Motor neuron (in vitro differentiated cells): ENCODE data around the gene EDDM3A. TPM values are rescaled to one million over a fixed set of nuclear protein-coding genes. Genes with fewer than 3 reads are reported as not detected.

ENCODE experiments used
- ATAC-seq, 8 experiments: fragments of 200-7000 bp; cut with Tn5 transposase; replicated peaks in 6 of 8; 2 replicates each; pipeline ENCODE4 v1.8.0; 2021; ENCODE audit warnings: mild to moderate bottlenecking in 8 of 8, moderate library complexity in 8 of 8
- H3K27ac ChIP-seq, 2 donors: fragments of 250-450 bp; sonication (Bioruptor Pico); 2 replicates each; pipeline ENCODE4 v1.9.0; 2021; ENCODE audit warnings: antibody characterized with exemption in 2 of 2, mild to moderate bottlenecking in 2 of 2, moderate library complexity in 1 of 2
- H3K4me1 ChIP-seq, 2 donors: fragments of 250-450 bp; sonication (Bioruptor Pico); replicated peaks in 1 of 2; 2 replicates each; pipeline ENCODE4 v1.6.1; 2021; ENCODE audit warnings: antibody characterized with exemption in 2 of 2, mild to moderate bottlenecking in 2 of 2, moderate library complexity in 1 of 2
- H3K4me3 ChIP-seq, 5 donors: fragments of 250-450 bp; sonication (Bioruptor Pico); 2 replicates each; pipeline ENCODE4 v1.9.0; 2021; ENCODE audit warnings: antibody characterized with exemption in 5 of 5, mild to moderate bottlenecking in 5 of 5, moderate library complexity in 4 of 5
- WGBS, 10 experiments: fragments of 450-650 bp; shearing (Covaris generic); methylation state at CpG; one replicate each; pipeline ENCODE4 v1.0.0; 2022; 5-methylcytosine and 5-hydroxymethylcytosine counted together
- in situ Hi-C, 9 experiments: fragments of 400-800 bp; cut with MboI; loops; one replicate each; pipeline ENCODE4 v1.15.0; 2021; ENCODE audit warnings: low sequenced_read_pairs in 9 of 9, low pct_unique_long_range_greater_than_20kb in 2 of 9; ENCODE audit not compliant: unreplicated experiment in 9 of 9
- total RNA-seq, 8 experiments: library from RNA; unstranded; fragments of 300-600 nt; gene quantifications; 2 replicates each; pipeline versions ENCODE4 v1.2.3 to v1.2.4, GENCODE V29; 2022

Gene EDDM3A
- total RNA-seq, 8 experiments from 2014 or later, result 0.33 to 0.66 TPM; not detected in 6

- Histone ChIP-seq H3K4me3 (no peak overlapping the region), H3K27ac (no peak overlapping the region), H3K4me1 (no peaks in the 10 kb centered on the region)
- WGBS, 10 experiments, result 33 to 100% (median 65%) methylated on average over 1 of the region's 1 CpG; no CpG with 5 or more reads in 4 of the 10 experiments
- ATAC-seq, result no peak
- in situ Hi-C loops, result no loop called here
Measured at GRCh38 chr14:20797164-20797563, 51.5 kb downstream of the EDDM3A start.

Other genes starting within 250 kb of the EDDM3A start
- gene RNASE10, start 240.3 kb upstream of the EDDM3A start, total RNA-seq, result 1 to 10 TPM in 2 of 8 experiments, under 1 TPM in 5, not detected in 1; 0.16 to 1.4 (median 0.63) TPM
- under 1 TPM in 3 of 8 experiments, not detected in 5; 0.24 to 0.62 (median 0.25) TPM for gene RNASE9, start 184.8 kb upstream of the EDDM3A start, total RNA-seq
- under 1 TPM in 1 of 8 experiments, not detected in 7; 0.29 TPM for gene RNASE11, start 157.9 kb upstream of the EDDM3A start, total RNA-seq
- gene RNASE12, start 154.5 kb upstream of the EDDM3A start, total RNA-seq, result not detected
- under 1 TPM in 1 of 8 experiments, not detected in 7; 0.28 TPM for gene OR6S1, start 104.2 kb upstream of the EDDM3A start, total RNA-seq
- gene RNASE4, start 61.3 kb upstream of the EDDM3A start, total RNA-seq, result 1 to 10 TPM in 7 of 8 experiments, under 1 TPM in 1; 0.98 to 9.2 (median 2.0) TPM
- 1 to 10 TPM in 6 of 8 experiments, under 1 TPM in 1, not detected in 1; 0.96 to 7.4 (median 2.0) TPM for gene ANG, start 57.1 kb upstream of the EDDM3A start, total RNA-seq
- gene EDDM3B, start 22.5 kb downstream of the EDDM3A start, total RNA-seq, result under 1 TPM in 2 of 8 experiments, not detected in 6; 0.23 to 0.87 TPM
- 10 to 100 TPM in 1 of 8 experiments, 1 to 10 TPM in 1, under 1 TPM in 1, not detected in 5; 0.28 to 17.8 (median 2.3) TPM for gene RNASE6, start 35.4 kb downstream of the EDDM3A start, total RNA-seq
- 100 to 1,000 TPM in 1 of 8 experiments, 10 to 100 TPM in 2, not detected in 5; 47.0 to 362 (median 50.7) TPM for gene RNASE1, start 57.0 kb downstream of the EDDM3A start, total RNA-seq
- gene RNASE3, start 145.5 kb downstream of the EDDM3A start, total RNA-seq, result not detected
- gene RNASE2, start 209.6 kb downstream of the EDDM3A start, total RNA-seq, result 10 to 100 TPM in 1 of 8 experiments, not detected in 7; 19.0 TPM
- 100 to 1,000 TPM in 1 of 8 experiments, 10 to 100 TPM in 7; 30.2 to 119 (median 58.5) TPM for gene METTL17, start 244.1 kb downstream of the EDDM3A start, total RNA-seq